HCT116 (cell line): ENCODE measurements around the gene VANGL2. TPM values are rescaled to one million over a fixed set of nuclear protein-coding genes. Genes with fewer than 3 reads are reported as not detected.

ENCODE experiments used
- ATAC-seq: fragments of 200-7000 bp; cut with Tn5 transposase; 2 replicates; pipeline ENCODE4 v1.9.1; 2020; ENCODE audit warnings: mild to moderate bottlenecking, moderate library complexity
- BruUV-seq: library from RNA; stranded (reverse); fragments of 400-500 nt; replicated peaks from 2 replicates; lab custom pipeline; 2021; lab: Mats Ljungman, UMichigan
- CTCF ChIA-PET: fragments of 300-600 bp; sonication (Branson Sonifier 250); formaldehyde crosslinking; loops from one replicate; lab custom pipeline; 2021; ENCODE audit warnings: antibody characterized with exemption; lab: Charles Lee
- POLR2A ChIA-PET: fragments of 300-600, 350-600 bp; sonication (Branson Sonifier 250); formaldehyde crosslinking; loops from one replicate; lab custom pipeline; 2021; ENCODE audit warnings: antibody characterized with exemption; lab: Charles Lee
- RAD21 ChIA-PET, 2 experiments: fragments of 300-600 bp; sonication (Branson Sonifier 250); formaldehyde crosslinking; loops; one replicate each; lab custom pipeline; 2023; ENCODE audit warnings: low total read pairs in 2 of 2; ENCODE audit not compliant: uncharacterized antibody in 2 of 2, unreplicated experiment in 2 of 2, low non-redundant PET in 1 of 2; lab: Charles Lee
- DNase-seq: peaks from one replicate; pipeline ENCODE4 v3.0.0-alpha.2; 2010; ENCODE audit warnings: low read depth, low spot score
- H2AFZ ChIP-seq: fragments of 200-600 bp; shearing (Covaris generic), sonication (generic); 2 replicates; pipeline ENCODE4 v1.6.1; 2017; ENCODE audit warnings: low read depth, mixed run types, mixed read lengths, antibody characterized with exemption, low read length; ENCODE audit not compliant: poor library complexity, severe bottlenecking
- H3K27ac ChIP-seq: 2 replicates; pipeline ENCODE4 v1.5.1; 2012; ENCODE audit warnings: low read depth, low read length
- H3K27me3 ChIP-seq: fragments of 200-600 bp; sonication (generic); 2 replicates; pipeline ENCODE4 v1.6.1; 2016; ENCODE audit warnings: mixed run types, low read length, mixed read lengths; ENCODE audit not compliant: insufficient read depth
- H3K36me3 ChIP-seq, 2 experiments: fragments of 200-500 bp in 1 of 2; fragments of 200-600 bp in 1 of 2; sonication (Bioruptor generic) in 1 of 2; sonication (generic) in 1 of 2; 2 replicates each; pipeline versions ENCODE4 v1.5.1 to v1.6.1; 2014 to 2016; ENCODE audit warnings: low read length in 2 of 2, inconsistent platforms in 1 of 2, mixed read lengths in 1 of 2, mixed run types in 1 of 2; ENCODE audit not compliant: insufficient read depth in 2 of 2, control insufficient read depth in 1 of 2
- H3K4me1 ChIP-seq, 2 experiments: fragments of 200-600 bp in 1 of 2; sonication (generic) in 1 of 2; 2 replicates each; pipeline versions ENCODE4 v1.5.1 to v1.6.1; 2012 to 2017; ENCODE audit warnings: low read length in 2 of 2, inconsistent platforms in 1 of 2, mild to moderate bottlenecking in 1 of 2, mixed read lengths in 1 of 2, mixed run types in 1 of 2, moderate library complexity in 1 of 2; ENCODE audit not compliant: insufficient read depth in 2 of 2, control insufficient read depth in 1 of 2
- H3K4me2 ChIP-seq: fragments of 200-600 bp; sonication (generic); 2 replicates; pipeline ENCODE4 v1.6.1; 2017; ENCODE audit warnings: mixed run types, low read length, mixed read lengths
- H3K4me3 ChIP-seq, 2 experiments: fragments of 200-600 bp in 1 of 2; sonication (generic) in 1 of 2; replicated peaks in 1 of 2; 2 replicates each; pipeline ENCODE4 v1.5.1; 2011 to 2016; ENCODE audit warnings: low read length in 2 of 2, control low read depth in 1 of 2, low read depth in 1 of 2, mild to moderate bottlenecking in 1 of 2, mixed read lengths in 1 of 2, mixed run types in 1 of 2
- H3K79me2 ChIP-seq: fragments of 200-600 bp; sonication (generic); 2 replicates; pipeline ENCODE4 v1.6.1; 2017; ENCODE audit warnings: mild to moderate bottlenecking, mixed run types, low read length, moderate library complexity, mixed read lengths; ENCODE audit not compliant: insufficient read depth
- H3K9ac ChIP-seq: fragments of 200-600 bp; sonication (generic); 2 replicates; pipeline ENCODE4 v1.6.1; 2016; ENCODE audit warnings: low read length, mixed read lengths
- H3K9me2 ChIP-seq: fragments of 200-600 bp; sonication (generic), shearing (Covaris generic); 2 replicates; pipeline ENCODE4 v1.6.1; 2017; ENCODE audit warnings: mixed run types, mild to moderate bottlenecking, moderate library complexity; ENCODE audit not compliant: insufficient read depth
- H3K9me3 ChIP-seq, 2 experiments: fragments of 200-500 bp in 1 of 2; fragments of 200-600 bp in 1 of 2; sonication (Bioruptor generic) in 1 of 2; sonication (generic) in 1 of 2; 2 replicates each; pipeline ENCODE4 v1.6.1; 2014 to 2017; ENCODE audit warnings: low read length in 2 of 2, mixed read lengths in 2 of 2, inconsistent platforms in 1 of 2, low read depth in 1 of 2, mild to moderate bottlenecking in 1 of 2, mixed run types in 1 of 2, moderate library complexity in 1 of 2; ENCODE audit not compliant: control insufficient read depth in 1 of 2, insufficient read depth in 1 of 2
- H4K20me1 ChIP-seq: fragments of 200-600 bp; sonication (generic), shearing (Covaris generic); 2 replicates; pipeline ENCODE4 v1.6.1; 2017; ENCODE audit warnings: mixed run types, mild to moderate bottlenecking, moderate library complexity; ENCODE audit not compliant: insufficient read depth
- CEBPB ChIP-seq: IDR thresholded peaks from 2 replicates; pipeline ENCODE4 v1.6.1; 2012; ENCODE audit warnings: low read depth
- EGR1 ChIP-seq: IDR thresholded peaks from 2 replicates; pipeline ENCODE4 v1.6.1; 2012; ENCODE audit warnings: low read depth
- FOSL1 ChIP-seq: IDR thresholded peaks from 2 replicates; pipeline ENCODE4 v1.6.1; 2012; ENCODE audit warnings: low read depth
- RAD21 ChIP-seq: IDR thresholded peaks from 2 replicates; pipeline ENCODE4 v1.6.1; 2012; ENCODE audit warnings: low read depth, mild to moderate bottlenecking
- SP1 ChIP-seq: IDR thresholded peaks from 2 replicates; pipeline ENCODE4 v1.6.1; 2012; ENCODE audit warnings: low read depth
- ZBTB33 ChIP-seq: IDR thresholded peaks from 2 replicates; pipeline ENCODE4 v1.6.1; 2011; ENCODE audit warnings: mild to moderate bottlenecking, low read length, moderate library complexity; ENCODE audit not compliant: insufficient replicate concordance; ENCODE audit errors: extremely low read depth
- intact Hi-C: fragments of 100-400 bp; cut with micrococcal nuclease; formaldehyde crosslinking; loops from 2 replicates; pipeline ENCODE4 v1.10.0; 2022
- total RNA-seq: library from RNA; stranded (reverse); gene quantifications from one replicate; pipeline ENCODE4 v1.2.1, GENCODE V29; 2021; ENCODE audit not compliant: unreplicated experiment

Gene VANGL2
- total RNA-seq, 1 experiment from 2014 or later: 1.1 TPM

DNA sequence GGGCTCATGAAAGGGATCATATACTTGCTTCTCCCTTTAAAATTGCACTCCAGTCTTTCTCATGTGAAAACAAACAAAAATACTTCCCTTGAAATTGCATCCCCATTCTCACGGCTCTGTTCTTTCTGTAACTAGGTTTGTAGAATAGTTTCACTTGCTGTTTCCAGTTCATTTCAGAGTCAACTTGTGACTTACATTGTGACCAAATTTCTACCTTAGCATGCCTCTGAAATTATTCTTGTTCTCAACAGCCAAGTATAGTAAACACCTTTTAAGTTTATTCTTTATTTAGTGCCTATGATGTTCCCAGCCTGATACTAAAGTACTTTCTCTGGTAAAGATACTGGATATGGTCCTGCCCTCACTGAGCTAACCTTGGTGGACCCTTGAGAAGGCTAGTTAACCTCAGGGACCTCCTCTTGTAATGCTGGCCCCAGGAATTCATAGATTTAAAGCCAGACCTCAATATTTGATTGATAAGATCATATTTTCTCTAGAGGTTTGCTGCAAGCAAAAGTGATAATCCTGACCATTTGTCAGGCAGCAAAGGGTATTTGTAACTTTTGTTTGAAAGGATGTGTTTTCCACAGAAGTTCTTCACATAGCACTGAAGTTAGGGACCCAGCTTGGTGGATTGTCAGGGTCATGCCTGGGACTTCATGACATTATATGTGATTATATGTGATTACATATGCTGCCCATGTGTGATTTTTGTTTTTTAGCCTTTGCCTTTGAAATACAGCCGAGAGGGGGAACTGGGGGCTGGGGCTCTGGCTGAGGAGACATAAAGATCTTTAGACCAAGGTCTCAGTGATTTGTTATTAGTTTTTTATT is 29.6 kb downstream of the VANGL2 start (continued):
- TF ChIP-seq ZBTB33: no peak
- no peak for TF ChIP-seq RAD21
- no peak for TF ChIP-seq CEBPB
- TF ChIP-seq SP1: no peak
- TF ChIP-seq FOSL1: no peak

DNA sequence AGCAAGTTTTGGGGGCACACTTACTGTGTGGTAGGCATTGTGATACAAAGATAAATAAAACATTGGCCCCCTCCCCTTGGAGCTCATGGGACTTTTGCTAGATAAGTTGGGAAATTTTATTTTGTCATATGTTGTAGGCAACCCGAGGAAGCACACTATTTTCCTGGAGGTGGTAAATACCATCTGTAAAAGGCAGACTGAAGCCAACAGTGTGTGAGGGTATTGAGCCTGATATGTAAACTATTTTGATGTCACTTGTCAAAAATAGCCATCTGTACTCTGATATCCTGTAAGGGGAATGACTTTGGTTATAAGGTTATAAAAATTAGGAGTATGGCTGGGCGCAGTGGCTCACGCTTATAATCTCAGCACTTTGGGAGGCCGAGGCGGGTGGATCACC is 30.6 kb downstream of the VANGL2 start:
- no peaks in the 10 kb centered on the region for H3K79me2 ChIP-seq
- CTCF ChIA-PET: interaction anchor here (0.7 kb wide), 1 partner anchor 250 kb away, joined by 3 read pairs; no protein-coding TSS in a partner anchor
- no TSS peak for BruUV-seq
- no peak for TF ChIP-seq EGR1
- no peak overlapping the region for H3K9ac ChIP-seq
- peaks cover 0 to 4% of the 10 kb centered on the region in 2 experiments; a peak in 1 of 4 replicates for H3K4me1 ChIP-seq
- intact Hi-C loops: no loop called here
- H2AFZ ChIP-seq: no peak overlapping the region
- no peaks in the 10 kb centered on the region for H4K20me1 ChIP-seq
- no peaks in the 10 kb centered on the region for H3K36me3 ChIP-seq
- H3K27ac ChIP-seq: no peak overlapping the region
- H3K9me3 ChIP-seq: no peaks in the 10 kb centered on the region
- H3K4me3 ChIP-seq: no peak overlapping the region
- ATAC-seq (no peak), DNase-seq (no peak)
- H3K27me3 ChIP-seq: no peaks in the 10 kb centered on the region
- POLR2A ChIA-PET: no interaction called here
- H3K4me2 ChIP-seq: no peak overlapping the region
- RAD21 ChIA-PET: no interaction called here
- no peaks in the 10 kb centered on the region for H3K9me2 ChIP-seq
